ENCODE results near the gene FOXRED2.
A peak's percentile ranks its signal among the peaks of the same experiment; 100 is the strongest.

The FOXRED2 gene

DNA sequence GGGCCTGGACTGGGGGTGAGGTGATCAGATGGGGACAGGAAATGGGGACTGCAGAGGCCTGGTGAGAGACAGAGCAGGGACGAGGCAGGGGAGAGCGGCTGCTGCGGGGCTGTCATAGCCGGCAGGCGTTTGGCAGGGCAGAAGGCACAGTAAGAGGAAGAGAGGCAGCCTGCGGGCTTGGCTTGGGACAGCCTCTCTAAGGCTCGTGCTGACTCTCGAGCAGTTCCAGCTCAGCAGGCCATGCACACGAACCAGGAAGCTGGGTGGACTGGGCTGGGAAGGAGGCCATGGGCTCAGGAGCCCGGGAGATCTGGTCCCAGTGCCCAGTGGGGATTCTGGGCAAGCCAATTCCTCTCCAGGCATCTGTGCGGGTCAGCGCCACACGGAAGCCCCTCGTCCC is 41.8 kb upstream of the FOXRED2 start:
- Histone ChIP-seq H3K27me3 (replicated peaks; ENCODE audit: control insufficient read depth, insufficient read depth, low read length) (no peaks in the 10 kb centered on the region; the same call in 1 of the 2 replicates), H3K4me3 (replicated peaks; ENCODE audit: low read depth, low read length) (no peak overlapping the region), H3K36me3 (ENCODE audit: control insufficient read depth, insufficient read depth, low read length) (no peaks in the 10 kb centered on the region)
- no peak for TF ChIP-seq CTCF (IDR thresholded peaks at IDR 0.05; ENCODE audit: insufficient read depth, low read length, poor library complexity, severe bottlenecking)
- DNase-seq (ENCODE audit: extremely low read depth, insufficient read length) = no peak

DNA sequence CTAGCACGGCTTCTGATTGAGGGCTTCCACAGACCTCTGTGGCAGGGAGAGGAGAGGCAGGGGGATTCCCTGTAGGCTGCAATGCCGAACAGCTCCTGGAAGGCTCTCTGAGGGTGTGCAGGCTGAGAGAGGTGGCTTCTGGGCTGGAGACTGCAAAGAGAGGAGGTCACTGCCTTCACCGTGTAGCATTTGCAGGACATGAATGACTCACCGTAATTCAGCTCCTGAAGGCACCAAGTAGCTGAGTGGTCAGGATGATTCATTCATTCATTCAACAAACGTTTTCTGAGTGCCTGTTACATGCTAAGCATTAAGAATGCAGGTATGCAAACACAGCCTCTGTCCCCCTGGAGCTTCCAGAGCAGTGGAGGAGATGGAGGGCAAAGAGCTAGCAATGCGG is 40.1 kb upstream of the FOXRED2 start:
- DNase-seq (ENCODE audit: extremely low read depth, insufficient read length) = no peak
- Histone ChIP-seq H3K4me3 (replicated peaks; ENCODE audit: low read depth, low read length) (no peak overlapping the region), H3K27me3 (replicated peaks; ENCODE audit: control insufficient read depth, insufficient read depth, low read length) (no peaks in the 10 kb centered on the region; the same call in 1 of the 2 replicates), H3K36me3 (ENCODE audit: control insufficient read depth, insufficient read depth, low read length) (no peaks in the 10 kb centered on the region)
- no peak for TF ChIP-seq CTCF (IDR thresholded peaks at IDR 0.05; ENCODE audit: insufficient read depth, low read length, poor library complexity, severe bottlenecking)

DNA sequence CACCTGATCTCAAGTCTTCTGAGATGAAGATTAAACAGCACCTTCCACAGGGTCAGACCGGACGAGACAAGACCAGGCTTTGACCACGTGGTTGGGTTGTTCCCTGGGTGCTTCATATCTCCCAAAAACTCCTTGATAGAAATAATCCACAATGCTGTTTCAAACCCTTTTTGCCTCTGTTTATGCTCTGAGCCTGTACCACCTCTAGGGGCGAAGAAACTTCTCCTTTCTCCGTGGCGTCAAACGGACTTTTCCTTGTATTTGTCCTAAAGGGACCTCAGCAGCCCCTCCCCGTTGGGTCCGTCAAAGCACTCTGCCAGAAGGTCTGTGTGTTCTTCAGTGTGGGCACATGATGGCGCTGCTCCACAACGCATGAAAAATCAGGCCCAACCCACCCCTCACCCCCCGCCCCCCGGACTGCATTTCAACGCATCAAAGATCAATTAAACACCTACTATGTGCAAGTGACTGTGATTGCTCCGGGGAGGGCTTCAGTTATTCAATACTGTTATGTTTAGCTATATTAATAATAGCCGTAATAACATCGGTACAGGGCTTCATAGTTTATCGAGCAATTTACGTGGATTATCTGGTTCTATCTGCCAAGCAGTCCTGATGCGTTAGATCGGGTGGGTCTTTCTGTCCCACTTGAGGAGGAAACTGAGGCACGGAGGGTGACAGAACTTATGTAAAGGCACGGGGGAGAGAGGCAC is 39.4 kb upstream of the FOXRED2 start:
- TF ChIP-seq CTCF (IDR thresholded peaks at IDR 0.05; ENCODE audit: insufficient read depth, low read length, poor library complexity, severe bottlenecking) = peak; percentile 61
- DNase-seq (ENCODE audit: extremely low read depth, insufficient read length) = no peak
- no peak overlapping the region for H3K4me3 ChIP-seq (replicated peaks; ENCODE audit: low read depth, low read length)
- H3K36me3 ChIP-seq (ENCODE audit: control insufficient read depth, insufficient read depth, low read length) = no peaks in the 10 kb centered on the region
- H3K27me3 ChIP-seq (replicated peaks; ENCODE audit: control insufficient read depth, insufficient read depth, low read length) = no peaks in the 10 kb centered on the region; the same call in 1 of the 2 replicates

- DNase-seq (ENCODE audit: extremely low read depth, insufficient read length) = no peak
- H3K4me3 ChIP-seq (replicated peaks; ENCODE audit: low read depth, low read length) = no peak overlapping the region
- H3K27me3 ChIP-seq (replicated peaks; ENCODE audit: control insufficient read depth, insufficient read depth, low read length) = peaks cover 2% of the 10 kb centered on the region
- H3K36me3 ChIP-seq (ENCODE audit: control insufficient read depth, insufficient read depth, low read length) = no peaks in the 10 kb centered on the region
- TF ChIP-seq CTCF (IDR thresholded peaks at IDR 0.05; ENCODE audit: insufficient read depth, low read length, poor library complexity, severe bottlenecking) = no peak
These were observed 37.3 kb upstream of the FOXRED2 start for GRCh38 chr22:36544107-36544620.

DNA sequence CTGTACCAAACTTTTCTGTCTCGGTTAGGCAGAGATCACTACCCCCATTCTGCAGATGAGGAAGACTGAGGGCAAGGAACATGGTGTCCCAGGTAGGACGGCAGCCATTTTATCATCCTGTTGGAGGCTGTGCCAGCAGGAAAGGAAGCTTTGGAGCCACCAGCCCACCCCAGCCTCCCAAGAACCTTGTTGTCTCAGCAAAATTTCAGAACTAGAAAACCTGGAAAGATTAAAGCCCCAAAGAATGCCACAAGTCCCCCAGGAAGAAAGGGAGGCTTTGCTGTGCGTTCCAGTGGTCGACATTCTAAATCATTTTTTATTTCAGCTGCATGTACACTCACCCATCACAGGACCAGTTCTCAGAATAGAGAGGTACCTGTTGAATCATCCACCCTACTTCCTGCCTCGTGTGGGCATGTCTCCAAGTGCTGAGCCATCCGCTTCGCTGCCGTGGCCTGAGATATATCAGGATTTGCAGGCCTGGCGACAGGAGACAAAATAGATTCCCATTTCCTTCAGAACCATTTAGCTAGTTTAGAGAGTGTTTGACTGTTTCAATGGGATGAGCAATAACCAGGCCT is 35.1 kb upstream of the FOXRED2 start:
- H3K4me3 ChIP-seq (replicated peaks; ENCODE audit: low read depth, low read length) = no peak overlapping the region
- TF ChIP-seq CTCF (IDR thresholded peaks at IDR 0.05; ENCODE audit: insufficient read depth, low read length, poor library complexity, severe bottlenecking) = no peak
- DNase-seq (ENCODE audit: extremely low read depth, insufficient read length) = no peak
- H3K36me3 ChIP-seq (ENCODE audit: control insufficient read depth, insufficient read depth, low read length) = no peaks in the 10 kb centered on the region
- H3K27me3 ChIP-seq (replicated peaks; ENCODE audit: control insufficient read depth, insufficient read depth, low read length) = peaks cover 2% of the 10 kb centered on the region
